ENCODE data around the gene KDM8. TPM values are rescaled to one million over a fixed set of nuclear protein-coding genes. Genes with fewer than 3 reads are reported as not detected.

Gene KDM8
- total RNA-seq, 1 experiment from 2014 or later: 15.5 TPM

- Histone ChIP-seq H4K91ac (ENCODE audit: insufficient read length, low read depth, low read length) (no peak overlapping the region), H3K18ac (ENCODE audit: insufficient read length, low read depth, low read length) (no peak overlapping the region), H3K4ac (ENCODE audit: low read depth, low read length) (no peak overlapping the region), H2AK5ac (ENCODE audit: insufficient read length, low read length) (no peak overlapping the region), H3K56ac (ENCODE audit: insufficient read length, low read depth, low read length) (no peak overlapping the region), H3T11ph (ENCODE audit: low read length) (no peak overlapping the region), H4K20me1 (ENCODE audit: control insufficient read depth, insufficient read depth, insufficient read length) (no peaks in the 10 kb centered on the region), H3K14ac (ENCODE audit: insufficient read depth, low read length) (no peak overlapping the region), H3K27ac (ENCODE audit: insufficient read length, low read depth, low read length) (no peak overlapping the region), H2BK15ac (ENCODE audit: low read depth, low read length) (no peak overlapping the region), H2BK5ac (ENCODE audit: insufficient read length, low read length) (no peak overlapping the region), H3K79me2 (ENCODE audit: insufficient read depth, low read length) (no peaks in the 10 kb centered on the region), H2BK20ac (ENCODE audit: low read depth, low read length, poor library complexity, severe bottlenecking) (no peak overlapping the region), H4K5ac (ENCODE audit: insufficient read length, low read depth, low read length) (no peak overlapping the region), H3K9me3 (ENCODE audit: control insufficient read depth, low read depth, low read length) (no peaks in the 10 kb centered on the region), H3K27me3 (ENCODE audit: insufficient read depth, low read length) (no peaks in the 10 kb centered on the region), H3K4me1 (ENCODE audit: insufficient read depth, low read length) (peaks cover 4% of the 10 kb centered on the region; the same call in 1 of the 2 replicates), H2AFZ (ENCODE audit: low read length) (no peak overlapping the region), H3K9ac (ENCODE audit: extremely low read depth, insufficient read length, low read length) (no peak overlapping the region), H3K79me1 (ENCODE audit: insufficient read depth, low read depth, low read length, poor library complexity, severe bottlenecking) (no peaks in the 10 kb centered on the region), H3K4me2 (ENCODE audit: insufficient read depth, insufficient read length, low read length) (no peak overlapping the region), H2BK120ac (ENCODE audit: low read depth, low read length, poor library complexity, severe bottlenecking) (no peak overlapping the region), H2BK12ac (ENCODE audit: insufficient read length, low read depth, low read length) (no peak overlapping the region), H4K8ac (replicated peaks; ENCODE audit: insufficient read length, low read depth, low read length) (no peak overlapping the region), H3K23ac (ENCODE audit: insufficient read length, low read depth, low read length) (no peak overlapping the region), H3K23me2 (ENCODE audit: insufficient read length, low read depth, low read length, poor library complexity, severe bottlenecking) (no peaks in the 10 kb centered on the region)
- H3K27me3 Mint-ChIP-seq (ENCODE audit: low read depth): peaks cover 1% of the 10 kb centered on the region; the same call in 1 of the 2 replicates
- peaks cover 20 to 32% of the 10 kb centered on the region in 2 experiments for H3K4me1 Mint-ChIP-seq
- TF ChIP-seq CTCF (conservative IDR thresholded peaks at IDR 0.05): no peak
- WGBS (ENCODE audit: extremely low coverage, insufficient read length, low lambda C conversion rate): no CpG with 5 or more reads among the region's 5 CpGs
- H3K9me3 Mint-ChIP-seq: no peaks in the 10 kb centered on the region
- no peaks in the 10 kb centered on the region for H3K36me3 Mint-ChIP-seq (ENCODE audit: insufficient read depth in 1 of 3, low read depth in 3 of 3)
- DNase-seq: no peak
- H3K4me3 Mint-ChIP-seq: no peak overlapping the region
- H3K27ac Mint-ChIP-seq: no peak overlapping the region; a peak in 1 of 7 replicates
Observed at GRCh38 chr16:27239026-27239425, 35.7 kb downstream of the KDM8 start.
